Subcutaneous abdominal adipose tissue (tissue), 5 donors: ENCODE measurements around the gene ZNF208.
"Not testable (repeated sequence)": the region's sequence is repeated elsewhere in the genome, so short reads cannot be mapped to it uniquely, and the experiment has no call there.

Experiments
- H3K27ac ChIP-seq: one replicate; pipeline ENCODE4 v1.7.0; 2013; ENCODE audit warnings: low read depth, mild to moderate bottlenecking, inconsistent platforms, low read length, moderate library complexity
- H3K27me3 ChIP-seq, 5 donors: one replicate each; pipeline ENCODE4 v1.7.0; 2013; ENCODE audit warnings: low read length in 5 of 5, inconsistent platforms in 1 of 5; ENCODE audit not compliant: control insufficient read depth in 5 of 5, insufficient read depth in 4 of 5
- H3K36me3 ChIP-seq, 5 donors: one replicate each; pipeline ENCODE4 v1.7.0; 2013; ENCODE audit warnings: low read length in 5 of 5; ENCODE audit not compliant: control insufficient read depth in 5 of 5, insufficient read depth in 5 of 5
- H3K4me1 ChIP-seq, 5 donors: one replicate each; pipeline ENCODE4 v1.7.0; 2013; ENCODE audit warnings: low read length in 5 of 5, mild to moderate bottlenecking in 3 of 5, moderate library complexity in 1 of 5; ENCODE audit not compliant: control insufficient read depth in 5 of 5, insufficient read depth in 5 of 5
- H3K4me3 ChIP-seq, 5 donors: one replicate each; pipeline ENCODE4 v1.7.0; 2013; ENCODE audit warnings: low read length in 5 of 5, low read depth in 1 of 5
- H3K9ac ChIP-seq, 5 donors: one replicate each; pipeline ENCODE4 v1.7.0; 2013; ENCODE audit warnings: low read length in 5 of 5, mild to moderate bottlenecking in 4 of 5, moderate library complexity in 3 of 5
- H3K9me3 ChIP-seq, 5 donors: one replicate each; pipeline ENCODE4 v1.7.0; 2013; ENCODE audit warnings: low read length in 5 of 5; ENCODE audit not compliant: control insufficient read depth in 5 of 5
- donor health status: healthy.
- donor health status: healthy.
- donor health status: healthy.
- donor health status: healthy.
- donor health status: healthy.

The ZNF208 gene

DNA sequence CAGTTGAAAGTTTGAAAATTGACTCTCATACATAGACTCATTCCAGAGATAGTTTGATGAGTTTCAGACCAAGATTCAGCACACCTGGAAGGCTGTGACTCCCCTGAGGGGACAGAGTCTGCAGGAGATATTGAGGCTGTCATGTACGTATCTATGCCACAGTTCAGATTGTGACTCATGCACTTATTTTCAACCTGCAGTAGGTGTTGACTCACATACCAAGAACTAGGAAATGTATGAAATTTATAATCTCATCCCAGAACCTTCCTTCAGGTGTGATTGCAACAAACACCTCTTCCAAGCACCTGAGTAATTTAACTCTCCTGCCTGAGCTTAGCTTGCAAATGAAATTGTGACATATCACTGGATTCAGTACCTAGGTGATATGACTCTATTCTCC, 110.3 kb downstream of the ZNF208 start:
- Histone ChIP-seq H3K9me3 (peaks cover 0 to 11% (median 8%) of the 10 kb centered on the region in 5 donors), H3K27me3 (no peaks in the 10 kb centered on the region), H3K27ac (no peak overlapping the region), H3K4me3 (no peak overlapping the region), H3K9ac (no peak overlapping the region), H3K36me3 (no peaks in the 10 kb centered on the region), H3K4me1 (no peaks in the 10 kb centered on the region)

DNA sequence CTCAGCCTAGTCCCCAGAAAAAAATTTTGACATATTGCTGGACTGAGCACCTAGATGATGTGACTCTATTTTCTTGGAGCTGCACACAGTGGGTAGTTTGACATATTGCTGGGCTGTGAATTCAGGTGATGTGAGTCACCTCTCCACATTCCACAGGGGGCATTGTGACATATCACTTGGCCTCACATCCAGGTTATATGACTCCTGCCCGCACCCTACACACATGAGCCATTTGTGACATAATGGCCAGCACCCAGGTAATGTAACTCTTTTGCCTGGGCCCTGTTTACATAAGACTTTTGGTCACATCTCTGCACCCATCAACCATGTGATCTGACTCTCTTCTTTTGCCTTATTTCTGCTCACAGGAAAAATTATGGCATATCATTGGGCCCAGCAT, 119.7 kb downstream of the ZNF208 start:
- Histone ChIP-seq H3K4me3 (no peak overlapping the region), H3K27ac (no peak overlapping the region), H3K27me3 (no peaks in the 10 kb centered on the region), H3K9ac (no peak overlapping the region), H3K4me1 (no peaks in the 10 kb centered on the region), H3K9me3 (peaks cover 0 to 5% (median 0%) of the 10 kb centered on the region in 5 donors), H3K36me3 (no peaks in the 10 kb centered on the region)

- H3K27ac ChIP-seq, H3K4me1 ChIP-seq, H3K9me3 ChIP-seq, H3K4me3 ChIP-seq, H3K9ac ChIP-seq, H3K27me3 ChIP-seq, H3K36me3 ChIP-seq: not testable (repeated sequence)
Measured at GRCh38 chr19:21890017-21890416, 120.7 kb downstream of the ZNF208 start.

GRCh38 chr19:21885516-21885915, 125.2 kb downstream of the ZNF208 start:
- H3K36me3 ChIP-seq, H3K9me3 ChIP-seq, H3K27me3 ChIP-seq, H3K4me3 ChIP-seq, H3K4me1 ChIP-seq, H3K9ac ChIP-seq, H3K27ac ChIP-seq: not testable (repeated sequence)

DNA sequence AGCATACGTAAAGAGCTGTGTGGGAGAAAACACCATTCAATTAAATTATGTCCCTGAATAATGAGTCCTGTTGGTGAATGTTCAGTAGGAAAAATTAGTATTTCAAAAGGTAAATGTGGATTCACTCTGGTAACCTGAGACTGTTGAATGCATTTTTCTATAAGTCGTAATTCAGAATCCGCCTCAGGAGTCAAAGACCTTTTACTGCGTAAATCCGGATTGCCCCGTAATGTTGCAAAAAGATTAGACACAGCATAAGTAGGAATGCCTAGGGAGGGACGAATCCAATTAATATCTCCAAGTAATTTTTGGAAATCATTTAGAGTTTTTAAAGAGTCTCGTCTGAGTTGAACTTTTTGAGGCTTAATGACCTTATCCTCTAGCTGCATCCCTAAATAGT, 126.0 kb downstream of the ZNF208 start:
- H3K4me1 ChIP-seq, H3K27ac ChIP-seq, H3K9me3 ChIP-seq, H3K4me3 ChIP-seq, H3K36me3 ChIP-seq, H3K9ac ChIP-seq, H3K27me3 ChIP-seq: not testable (repeated sequence)

DNA sequence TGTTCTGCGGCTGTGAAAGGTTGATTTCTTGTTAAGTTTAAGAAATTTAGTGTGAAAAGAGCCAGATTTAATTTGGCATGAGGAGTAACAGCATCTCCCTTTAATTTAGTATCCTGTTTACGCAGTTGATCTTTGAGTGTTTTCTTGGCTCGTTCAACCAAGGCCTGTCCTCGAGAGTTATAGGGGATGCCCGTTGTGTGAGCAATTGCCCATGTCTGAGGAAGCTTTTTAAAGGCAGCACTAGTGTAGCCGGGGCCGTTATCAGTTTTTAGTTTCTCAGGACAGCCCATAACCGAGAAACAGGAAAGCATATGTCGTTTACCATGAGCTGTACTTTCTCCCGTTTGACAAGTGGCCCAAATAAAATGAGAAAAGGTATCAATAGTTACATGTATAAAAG, 127.2 kb downstream of the ZNF208 start:
- Histone ChIP-seq H3K9me3 (no peaks in the 10 kb centered on the region), H3K27ac (no peak overlapping the region), H3K9ac (no peak overlapping the region), H3K27me3 (peaks cover 0 to 2% (median 0%) of the 10 kb centered on the region in 5 donors), H3K4me1 (no peaks in the 10 kb centered on the region), H3K36me3 (no peaks in the 10 kb centered on the region), H3K4me3 (no peak overlapping the region)
